IPS-15b (cell line): Measurements from ENCODE around the gene ARL17B.
"Not testable (repeated sequence)": the region's sequence is repeated elsewhere in the genome, so short reads cannot be mapped to it uniquely, and the experiment has no call there.

ENCODE experiments used
- H3K27me3 ChIP-seq: one replicate; pipeline ENCODE4 v1.6.1; 2013; ENCODE audit warnings: low read length; ENCODE audit not compliant: control insufficient read depth, insufficient read depth
- H3K36me3 ChIP-seq: one replicate; pipeline ENCODE4 v1.6.1; 2013; ENCODE audit warnings: low read length; ENCODE audit not compliant: control insufficient read depth, insufficient read depth
- H3K4me1 ChIP-seq: one replicate; pipeline ENCODE4 v1.6.1; 2013; ENCODE audit warnings: mild to moderate bottlenecking, low read length; ENCODE audit not compliant: control insufficient read depth, insufficient read depth
- H3K4me3 ChIP-seq: one replicate; pipeline ENCODE4 v1.5.1; 2013; ENCODE audit warnings: low read depth, low read length
- H3K9ac ChIP-seq: one replicate; pipeline ENCODE4 v1.6.1; 2013; ENCODE audit warnings: low read depth, mild to moderate bottlenecking, low read length
- H3K9me3 ChIP-seq: one replicate; pipeline ENCODE4 v1.6.1; 2013; ENCODE audit warnings: mild to moderate bottlenecking, low read length; ENCODE audit not compliant: control insufficient read depth, insufficient read depth

ARL17B gene

GRCh38 chr17:46225274-46225794 is 136.2 kb downstream of the ARL17B start:
- not testable (repeated sequence) for H3K27me3 ChIP-seq, H3K4me1 ChIP-seq, H3K9me3 ChIP-seq, H3K36me3 ChIP-seq, H3K9ac ChIP-seq
- peak overlapping the region; percentile 24 for H3K4me3 ChIP-seq

- not testable (repeated sequence) for H3K9me3 ChIP-seq, H3K36me3 ChIP-seq, H3K4me1 ChIP-seq, H3K9ac ChIP-seq, H3K27me3 ChIP-seq
- peak overlapping the region; percentile 24 for H3K4me3 ChIP-seq
Measured at GRCh38 chr17:46224864-46225263, 136.7 kb downstream of the ARL17B start.
